Activated naive CD4-positive, alpha-beta T cell treated with anti-CD3 and anti-CD28 coated beads, Interleukin-2, amount 50 U/mL, for 24 hours (primary cell): ENCODE results near the gene GCHFR.

Source experiments
- H3K27ac Mint-ChIP-seq: one replicate; pipeline ENCODE4 v1.8.0; 2021; ENCODE audit warnings: mild to moderate bottlenecking, mixed read lengths
- H3K27me3 Mint-ChIP-seq: one replicate; pipeline ENCODE4 v1.8.0; 2021; ENCODE audit warnings: mixed read lengths
- H3K36me3 Mint-ChIP-seq: one replicate; pipeline ENCODE4 v1.8.0; 2021; ENCODE audit warnings: mixed read lengths
- H3K4me1 Mint-ChIP-seq: one replicate; pipeline ENCODE4 v1.8.0; 2021; ENCODE audit warnings: mixed read lengths
- H3K4me3 Mint-ChIP-seq: one replicate; pipeline ENCODE4 v1.8.0; 2021; ENCODE audit warnings: mild to moderate bottlenecking, mixed read lengths
- H3K9me3 Mint-ChIP-seq: one replicate; pipeline ENCODE4 v1.8.0; 2021; ENCODE audit warnings: mixed read lengths

The GCHFR gene

DNA sequence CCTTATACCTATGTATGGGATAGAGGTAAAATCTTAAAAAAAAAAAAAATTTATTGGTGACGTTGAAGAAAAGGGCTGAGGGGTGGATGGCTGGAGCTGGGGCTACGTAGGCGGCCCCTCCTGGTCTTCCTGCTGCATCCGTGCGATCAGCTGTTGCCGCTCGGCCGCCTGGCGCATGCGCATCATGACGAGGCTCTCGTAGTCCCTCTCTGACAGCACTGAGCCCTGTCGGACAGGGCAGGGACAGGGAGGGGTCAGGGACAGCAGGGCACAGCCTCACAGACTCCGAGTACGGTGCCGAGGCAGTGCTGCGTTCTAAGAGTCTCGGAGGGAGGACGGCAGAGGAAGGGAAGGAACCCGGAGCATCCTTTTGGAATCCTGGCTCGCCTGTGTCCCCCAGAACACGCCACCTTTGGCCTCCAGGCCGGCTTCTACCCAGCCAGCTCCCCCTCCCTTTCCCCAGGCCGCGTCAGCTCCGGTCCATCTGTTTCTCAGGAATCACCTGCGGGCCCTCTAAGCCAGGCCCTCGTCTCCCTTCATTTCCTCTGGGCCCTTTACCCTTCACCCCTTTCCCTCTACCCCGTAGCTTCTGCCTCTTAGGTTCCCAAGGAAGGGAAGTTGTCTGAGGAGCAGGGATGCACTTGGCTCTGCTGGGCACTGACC, 4.1 kb downstream of the GCHFR start:
- Mint-ChIP-seq H3K36me3 (no peaks in the 10 kb centered on the region), H3K4me1 (peaks cover 57% of the 10 kb centered on the region), H3K27ac (peak overlapping the region; percentile 97)

DNA sequence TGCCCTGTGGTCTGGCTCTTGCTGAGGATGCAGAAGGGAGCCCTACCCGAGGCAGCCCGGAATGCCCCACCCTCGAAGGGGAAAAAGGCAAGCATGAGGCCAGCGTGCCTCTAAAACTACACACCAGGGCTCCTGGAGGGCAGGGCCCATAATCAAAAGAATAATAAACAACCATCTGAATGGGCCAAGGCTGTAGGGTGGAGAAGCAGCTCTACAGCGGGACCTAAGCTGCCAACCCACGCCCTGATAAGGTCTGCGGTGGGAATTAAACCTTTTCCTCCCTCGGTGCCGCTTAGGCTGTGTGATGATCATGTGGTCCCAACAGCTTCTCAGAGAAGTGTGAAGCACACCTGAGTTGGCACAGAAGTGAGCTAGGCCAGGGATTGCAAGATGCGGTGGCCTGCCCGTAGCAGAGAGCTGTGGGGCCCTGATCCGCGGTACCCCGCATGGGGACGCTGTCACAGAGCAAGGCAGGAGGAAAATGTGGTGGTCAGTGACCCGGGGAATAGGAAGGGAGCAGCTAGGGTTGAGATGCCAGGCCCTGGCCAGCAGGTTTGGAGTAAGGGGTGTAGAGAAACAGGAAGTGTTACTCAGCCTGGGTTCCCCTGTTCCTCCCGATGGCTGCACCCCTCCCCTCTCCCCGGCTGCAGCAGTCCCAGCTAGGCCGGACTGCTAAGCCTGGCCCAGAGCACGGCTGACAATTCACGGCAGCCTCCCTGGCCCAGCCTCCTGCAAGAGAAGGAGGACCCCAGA, 4.8 kb downstream of the GCHFR start:
- Mint-ChIP-seq H3K9me3 (no peaks in the 10 kb centered on the region), H3K27me3 (no peaks in the 10 kb centered on the region), H3K4me1 (peaks cover 50% of the 10 kb centered on the region), H3K27ac (peak overlapping the region; percentile 97), H3K36me3 (no peaks in the 10 kb centered on the region), H3K4me3 (peak overlapping the region; percentile 75)

More for the DNA sequence above, 4.1 kb downstream of the GCHFR start:
- no peak overlapping the region for H3K4me3 Mint-ChIP-seq
- no peaks in the 10 kb centered on the region for H3K27me3 Mint-ChIP-seq
- H3K9me3 Mint-ChIP-seq = no peaks in the 10 kb centered on the region

DNA sequence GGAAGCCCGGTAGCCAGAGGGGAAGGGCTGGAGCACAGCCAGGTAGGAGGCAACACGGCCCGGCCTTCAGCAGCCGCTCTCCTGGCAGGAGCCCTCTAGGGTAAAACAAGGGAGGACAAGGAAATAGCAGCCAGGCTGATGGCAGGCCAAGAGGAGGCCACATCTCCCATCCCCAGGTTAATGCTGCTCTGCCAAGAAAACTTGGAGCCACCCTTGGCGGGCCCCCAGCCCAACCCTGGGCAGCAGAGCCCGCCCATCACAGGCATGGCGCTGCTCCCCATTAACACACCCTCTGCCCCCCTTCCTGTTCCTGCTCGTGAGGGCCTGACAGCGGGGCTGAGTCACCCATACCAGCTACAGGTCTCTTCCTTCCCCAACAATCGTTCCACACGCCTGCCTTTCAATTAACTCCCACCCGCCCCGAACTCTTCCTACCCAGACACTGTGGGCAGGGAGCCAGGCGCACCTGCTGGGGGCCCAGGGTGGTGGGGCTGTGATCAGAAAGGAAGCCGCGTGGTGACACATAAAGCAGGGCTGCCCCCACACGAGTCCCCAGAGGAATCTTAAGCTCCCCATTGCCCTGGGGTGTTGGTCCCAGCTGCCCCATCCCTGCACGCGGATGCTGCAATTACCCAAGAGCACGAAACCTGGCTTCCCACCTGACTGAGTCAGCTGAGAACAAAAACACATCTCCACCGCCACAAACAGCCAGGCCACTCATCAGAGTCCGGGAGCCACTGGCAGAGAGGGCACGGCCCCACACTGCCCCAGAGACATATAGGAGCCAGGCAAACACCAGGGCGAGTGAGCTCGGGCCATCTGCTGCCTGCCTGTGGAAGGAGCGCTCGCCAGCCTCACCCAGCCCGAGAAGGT, 5.6 kb downstream of the GCHFR start, which contains the start of gene C15orf62:
C15orf62 (plus strand) TSS at position 707 of the 873 bp plus-strand sequence. CDS start 516 bp downstream, outside the sequence.
- Mint-ChIP-seq H3K36me3 (no peaks in the 10 kb centered on the region), H3K4me1 (peaks cover 48% of the 10 kb centered on the region), H3K27ac (peak within 1 kb of the TSS; percentile 97), H3K4me3 (peak within 1 kb of the TSS; percentile 75), H3K27me3 (no peaks in the 10 kb centered on the region), H3K9me3 (no peaks in the 10 kb centered on the region)

DNA sequence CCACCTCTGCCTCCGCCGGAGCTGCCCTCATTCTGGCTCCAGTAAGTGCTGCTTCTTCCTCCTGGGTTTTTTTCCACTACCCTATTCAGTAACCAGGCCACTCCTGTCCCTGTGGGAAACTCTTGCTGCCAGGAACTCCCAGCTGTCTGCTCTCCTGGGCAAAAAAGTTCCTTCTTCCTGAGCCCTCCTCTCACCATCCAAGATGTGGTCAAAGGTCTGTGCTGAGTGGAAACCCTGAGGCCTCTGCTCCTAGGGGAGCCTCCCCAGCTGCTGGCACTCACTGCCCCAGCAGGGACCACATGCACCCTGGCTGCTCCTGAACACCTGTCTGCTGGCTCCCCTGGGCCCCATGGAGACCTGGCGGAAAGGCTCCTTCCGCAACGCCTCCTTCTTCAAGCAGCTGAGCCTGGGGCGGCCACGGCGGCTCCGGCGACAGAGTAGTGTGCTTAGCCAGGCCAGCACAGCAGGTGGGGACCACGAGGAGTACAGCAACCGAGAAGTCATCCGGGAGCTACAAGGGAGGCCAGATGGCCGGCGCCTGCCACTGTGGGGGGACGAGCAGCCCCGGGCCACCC, 6.4 kb downstream of the GCHFR start:
- no peaks in the 10 kb centered on the region for H3K27me3 Mint-ChIP-seq
- no peaks in the 10 kb centered on the region for H3K9me3 Mint-ChIP-seq
- peak overlapping the region; percentile 93 for H3K27ac Mint-ChIP-seq
- H3K4me3 Mint-ChIP-seq = peak overlapping the region; percentile 75
- H3K4me1 Mint-ChIP-seq = peaks cover 41% of the 10 kb centered on the region
- H3K36me3 Mint-ChIP-seq = no peaks in the 10 kb centered on the region

DNA sequence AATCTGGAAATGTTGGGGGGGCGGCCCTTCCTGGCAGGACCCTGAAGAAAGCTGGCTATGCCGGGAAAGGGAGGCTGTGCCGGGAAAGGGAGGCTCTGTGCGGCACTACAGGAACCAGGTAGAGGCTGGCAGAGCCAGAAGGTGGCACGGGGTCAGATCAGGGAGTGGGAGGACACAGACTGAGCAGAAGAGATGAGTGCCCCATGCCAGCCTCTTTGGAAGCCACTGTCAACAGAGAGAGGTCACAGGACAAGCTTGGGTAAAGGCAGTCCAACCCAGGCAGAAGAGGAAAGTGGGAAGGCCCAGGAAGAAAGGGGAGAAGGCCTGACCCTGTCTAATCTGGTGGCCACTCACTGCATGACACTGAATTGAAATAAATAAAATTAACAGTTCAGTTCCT, 7.4 kb downstream of the GCHFR start:
- Mint-ChIP-seq H3K36me3 (no peaks in the 10 kb centered on the region), H3K4me1 (peaks cover 31% of the 10 kb centered on the region), H3K27me3 (no peaks in the 10 kb centered on the region), H3K9me3 (no peaks in the 10 kb centered on the region), H3K27ac (no peak overlapping the region), H3K4me3 (no peak overlapping the region)

DNA sequence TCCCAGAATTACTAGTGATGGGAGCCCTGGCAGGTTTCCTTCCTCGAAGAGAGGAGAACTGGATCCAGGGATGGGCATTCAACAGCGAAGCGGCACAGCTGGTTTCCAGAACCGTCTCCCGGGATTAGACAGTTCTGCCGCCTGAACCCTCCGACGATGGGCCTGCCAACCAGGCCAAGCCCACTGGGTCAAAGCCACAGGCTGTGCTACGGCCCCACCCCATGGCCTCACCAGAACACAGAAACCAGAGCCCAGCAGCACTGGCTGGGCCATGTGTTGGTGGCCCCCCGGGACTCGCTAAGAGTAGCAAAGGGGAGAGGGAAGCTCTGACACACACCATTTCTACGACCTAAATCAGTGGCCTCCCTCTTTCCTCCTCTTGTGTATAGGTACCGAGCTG, 8.1 kb downstream of the GCHFR start:
- Mint-ChIP-seq H3K4me1 (peaks cover 35% of the 10 kb centered on the region), H3K27me3 (no peaks in the 10 kb centered on the region), H3K9me3 (no peaks in the 10 kb centered on the region), H3K4me3 (no peak overlapping the region), H3K27ac (no peak overlapping the region), H3K36me3 (peaks cover 3% of the 10 kb centered on the region)

DNA sequence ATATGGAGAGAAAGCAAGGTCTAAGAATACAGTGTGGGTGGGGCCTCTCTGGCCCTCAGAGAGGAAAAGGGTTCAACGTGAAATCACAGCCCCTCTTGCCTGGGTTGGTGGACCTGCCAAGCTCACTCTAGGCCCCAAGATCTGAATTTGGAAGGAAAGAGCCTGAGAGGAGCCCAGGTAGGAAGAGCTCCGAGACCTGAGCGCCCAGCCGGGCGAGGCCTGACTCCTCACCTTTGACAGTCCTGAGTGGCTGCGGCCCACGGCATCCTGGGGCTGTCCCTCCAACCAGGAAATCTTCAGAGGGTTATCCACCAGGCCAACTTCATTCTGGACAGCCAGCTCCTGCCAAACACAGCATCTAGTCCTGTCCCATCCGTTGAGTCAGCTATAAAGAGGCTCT, 9.6 kb downstream of the GCHFR start:
- Mint-ChIP-seq H3K27ac (no peak overlapping the region), H3K36me3 (peaks cover 3% of the 10 kb centered on the region), H3K4me1 (peaks cover 32% of the 10 kb centered on the region)

DNA sequence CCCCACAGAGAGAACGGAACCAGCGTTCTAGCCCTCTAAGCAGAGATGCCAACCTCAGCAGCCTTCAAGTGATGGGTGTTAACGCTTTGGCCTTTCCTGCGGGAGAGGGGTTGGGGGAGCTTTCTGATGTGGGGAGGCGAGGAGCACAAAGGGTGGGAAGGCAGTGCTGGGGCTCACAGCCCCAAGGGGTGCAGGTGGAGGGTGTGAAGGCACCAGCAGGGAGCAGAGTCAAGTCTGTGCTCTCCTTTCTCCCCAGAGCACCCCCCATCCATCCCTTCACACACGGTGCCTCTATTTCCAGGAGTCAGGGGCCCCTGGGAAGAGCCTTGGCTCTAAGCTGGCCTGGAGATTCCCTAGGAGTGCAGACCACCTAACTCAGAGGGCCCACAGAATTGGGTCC, 10.0 kb downstream of the GCHFR start:
- Mint-ChIP-seq H3K4me1 (peaks cover 28% of the 10 kb centered on the region), H3K27me3 (no peaks in the 10 kb centered on the region), H3K4me3 (no peak overlapping the region), H3K36me3 (peaks cover 3% of the 10 kb centered on the region), H3K27ac (no peak overlapping the region), H3K9me3 (no peaks in the 10 kb centered on the region)

More for the DNA sequence above, 9.6 kb downstream of the GCHFR start:
- Mint-ChIP-seq H3K4me3 (no peak overlapping the region), H3K27me3 (no peaks in the 10 kb centered on the region), H3K9me3 (no peaks in the 10 kb centered on the region)

DNA sequence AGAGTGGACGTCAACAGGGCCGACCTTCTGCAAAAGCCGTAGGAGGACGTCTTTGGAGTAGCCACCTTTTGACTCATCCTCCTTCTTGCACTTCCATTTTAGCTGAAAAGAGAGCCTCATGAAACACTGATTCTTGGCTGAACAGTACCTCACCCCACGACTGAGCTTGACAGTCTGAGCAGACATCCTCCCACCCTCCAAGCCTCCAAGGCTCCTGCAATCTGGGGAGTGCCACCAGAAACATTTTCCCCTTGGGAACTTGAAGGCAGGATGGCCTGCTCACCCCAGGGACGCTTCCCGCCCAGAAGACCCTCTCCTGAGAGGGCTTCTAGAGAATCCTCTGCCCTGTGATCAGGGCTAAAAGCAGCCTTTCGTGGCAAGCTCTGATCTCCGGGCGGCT, 11.1 kb downstream of the GCHFR start:
- H3K4me1 Mint-ChIP-seq = peaks cover 17% of the 10 kb centered on the region
- no peak overlapping the region for H3K27ac Mint-ChIP-seq
- H3K4me3 Mint-ChIP-seq = no peak overlapping the region
- peaks cover 8% of the 10 kb centered on the region for H3K36me3 Mint-ChIP-seq
- no peaks in the 10 kb centered on the region for H3K9me3 Mint-ChIP-seq
- H3K27me3 Mint-ChIP-seq = no peaks in the 10 kb centered on the region

DNA sequence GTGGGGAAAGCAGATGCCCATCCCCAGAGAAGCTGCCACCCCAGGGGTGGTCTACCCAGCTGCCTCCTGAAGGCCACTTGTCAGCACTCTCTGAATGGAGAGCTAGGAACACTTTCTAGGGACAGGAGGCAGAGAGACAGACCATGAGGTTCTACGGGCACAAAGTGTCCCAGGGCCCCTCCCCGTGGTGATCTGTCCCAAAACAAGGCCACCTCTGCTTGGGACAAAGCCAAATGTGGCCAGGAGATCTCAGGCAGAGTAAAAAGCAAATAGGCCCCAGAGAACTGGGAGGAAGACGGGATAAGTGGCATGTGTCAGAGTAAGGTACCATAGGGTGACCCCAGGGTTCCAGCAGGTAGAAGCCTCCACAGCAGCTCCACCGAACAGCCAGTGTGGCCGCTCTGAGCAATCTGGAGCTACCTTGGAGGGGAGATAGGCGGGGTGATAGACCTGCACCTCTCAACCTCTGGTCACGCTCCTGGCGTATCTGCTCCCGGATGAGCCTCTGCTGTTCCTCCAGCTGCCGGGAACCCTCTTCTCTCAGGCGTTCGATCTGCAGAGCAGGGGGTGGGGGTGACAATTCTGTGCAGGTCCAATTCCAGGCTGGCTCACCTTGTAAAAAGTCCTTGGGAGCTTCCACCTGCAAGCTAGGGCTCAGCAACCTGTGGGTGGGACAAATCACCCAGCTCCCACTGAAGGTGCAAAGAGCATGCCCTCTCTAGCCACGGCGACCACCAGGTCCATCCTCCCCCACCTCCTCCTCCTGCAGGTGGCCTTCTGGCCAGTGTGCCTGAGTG, 12.1 kb downstream of the GCHFR start:
- peaks cover 11% of the 10 kb centered on the region for H3K4me1 Mint-ChIP-seq
- no peaks in the 10 kb centered on the region for H3K27me3 Mint-ChIP-seq
- H3K9me3 Mint-ChIP-seq = no peaks in the 10 kb centered on the region
- H3K36me3 Mint-ChIP-seq = peaks cover 8% of the 10 kb centered on the region
- H3K4me3 Mint-ChIP-seq = no peak overlapping the region
- H3K27ac Mint-ChIP-seq = no peak overlapping the region

DNA sequence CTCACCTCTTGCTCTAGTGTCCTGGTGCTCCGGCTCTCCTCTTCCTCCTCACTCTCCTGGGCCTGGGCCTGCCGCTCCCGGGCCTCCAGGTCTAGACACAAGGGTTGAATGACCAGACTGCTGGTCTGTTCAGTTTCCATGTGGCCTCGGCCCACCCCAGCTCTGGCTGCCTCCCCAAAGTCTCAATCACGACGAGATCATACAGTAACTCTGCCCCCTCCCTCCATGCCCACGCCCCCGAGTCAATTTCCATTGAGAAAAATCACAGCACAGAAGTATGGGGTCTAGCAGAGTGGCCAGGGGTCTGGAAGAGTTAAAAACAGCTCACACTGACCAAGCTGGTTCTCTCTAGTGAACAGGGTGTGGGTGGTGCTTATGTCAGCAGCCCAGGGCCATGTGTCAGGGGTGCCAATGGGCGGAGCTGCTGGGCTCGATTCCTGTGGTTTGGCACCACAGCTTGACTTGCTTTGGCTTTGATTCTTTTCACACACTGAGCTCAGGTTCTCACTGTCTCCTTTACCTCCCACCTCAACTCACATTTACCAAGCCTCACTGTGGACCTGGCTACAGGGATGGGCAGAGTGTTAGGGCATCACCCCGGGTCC, 12.8 kb downstream of the GCHFR start:
- Mint-ChIP-seq H3K27me3 (no peaks in the 10 kb centered on the region), H3K4me3 (peak overlapping the region; percentile 52), H3K27ac (peak overlapping the region; percentile 51), H3K9me3 (no peaks in the 10 kb centered on the region), H3K4me1 (peaks cover 7% of the 10 kb centered on the region), H3K36me3 (peaks cover 8% of the 10 kb centered on the region)

DNA sequence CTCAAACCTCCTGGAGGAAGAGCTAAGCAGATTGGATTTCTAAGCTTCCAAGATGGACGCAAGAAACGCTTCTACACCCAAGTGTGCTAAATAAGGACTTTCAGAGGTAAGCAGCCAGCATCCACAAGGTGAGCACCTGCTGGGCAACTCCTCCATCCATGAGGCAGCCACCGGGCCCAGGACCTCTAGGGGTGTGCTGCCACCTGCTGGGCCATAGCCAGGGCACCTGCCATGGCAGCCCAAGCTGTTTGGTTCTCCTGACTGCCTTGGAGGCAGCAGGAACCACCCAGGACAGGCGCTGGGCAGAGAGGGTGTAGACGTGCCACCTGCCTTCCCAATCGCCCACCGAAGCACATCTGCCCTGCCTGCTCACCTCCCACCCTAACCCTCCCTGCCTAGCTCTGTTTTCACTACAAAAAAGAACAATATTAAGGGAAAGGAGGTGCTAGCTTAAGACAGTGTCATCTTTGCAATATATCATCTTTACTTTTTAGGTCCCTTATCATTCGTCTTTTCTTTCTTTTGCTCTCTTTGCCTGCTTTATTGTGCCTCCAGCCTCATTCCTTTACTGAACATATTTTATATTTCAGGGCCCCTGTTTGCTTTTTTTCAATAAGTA, 18.9 kb downstream of the GCHFR start:
- Mint-ChIP-seq H3K9me3 (no peaks in the 10 kb centered on the region), H3K4me3 (no peak overlapping the region), H3K4me1 (peaks cover 16% of the 10 kb centered on the region), H3K27ac (no peak overlapping the region), H3K27me3 (no peaks in the 10 kb centered on the region), H3K36me3 (peaks cover 7% of the 10 kb centered on the region)

DNA sequence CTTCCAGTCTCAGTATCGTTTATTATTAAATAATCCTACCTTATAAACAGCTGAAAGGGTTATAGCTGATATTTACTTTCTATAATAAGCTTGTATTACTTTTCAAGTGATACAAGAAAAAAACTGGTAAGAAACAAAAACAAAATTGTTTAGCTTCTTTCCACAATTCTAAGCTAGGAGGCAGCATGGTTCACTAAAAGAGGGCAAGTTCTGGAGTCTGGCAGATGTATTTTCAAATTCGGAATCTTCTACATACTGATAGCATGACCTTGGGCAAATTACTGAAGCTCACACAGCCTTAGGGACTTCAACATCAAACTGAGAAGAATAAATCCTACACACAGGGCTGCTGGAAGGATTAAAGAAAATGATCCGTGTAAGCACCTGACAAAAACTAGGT, 21.3 kb downstream of the GCHFR start:
- Mint-ChIP-seq H3K27ac (no peak overlapping the region), H3K4me3 (no peak overlapping the region), H3K9me3 (no peaks in the 10 kb centered on the region), H3K36me3 (peaks cover 2% of the 10 kb centered on the region), H3K27me3 (no peaks in the 10 kb centered on the region), H3K4me1 (peaks cover 28% of the 10 kb centered on the region)

DNA sequence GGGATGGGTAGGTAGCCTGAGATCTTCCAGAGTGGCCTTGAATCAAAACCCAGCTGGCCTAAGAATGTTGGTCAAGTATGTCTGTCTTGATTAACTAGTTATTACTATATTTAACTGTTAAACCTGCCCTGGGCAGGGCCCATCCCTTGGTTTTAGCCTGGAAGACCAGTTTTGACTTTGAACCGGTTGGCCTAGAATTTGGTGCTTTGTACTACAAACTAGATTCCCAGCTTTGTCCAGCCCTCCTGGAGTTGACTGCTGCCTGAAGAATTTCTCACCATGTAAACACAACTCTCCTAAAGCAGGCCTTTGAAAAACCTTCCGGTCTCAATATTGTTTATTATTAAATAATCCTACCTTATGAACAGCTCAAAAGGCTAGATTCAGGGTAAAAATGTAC, 21.9 kb downstream of the GCHFR start:
- peaks cover 2% of the 10 kb centered on the region for H3K36me3 Mint-ChIP-seq
- no peaks in the 10 kb centered on the region for H3K9me3 Mint-ChIP-seq
- H3K4me1 Mint-ChIP-seq = peaks cover 28% of the 10 kb centered on the region
- H3K4me3 Mint-ChIP-seq = no peak overlapping the region
- no peaks in the 10 kb centered on the region for H3K27me3 Mint-ChIP-seq
- H3K27ac Mint-ChIP-seq = no peak overlapping the region
